Measurements from ENCODE around the gene SNORC. TPM values are rescaled to one million over a fixed set of nuclear protein-coding genes. Genes with fewer than 3 reads are reported as not detected.

SNORC gene
- total and polyA plus RNA-seq, 9 of the 15 experiments (the other 6 are each of a cell fraction or from before 2014, with no cell fraction given) = 0.14 to 2.5 (median 0.72) TPM; not detected in 2

GRCh38 chr2:232896111-232896510, 26.0 kb downstream of the SNORC start:
- ATAC-seq (no peak), FAIRE-seq (no peak), DNase-seq (ENCODE audit: extremely low read depth in 1 of 4, low spot score in 3 of 4) (no peak)
- Histone ChIP-seq H2AFZ (ENCODE audit: low read depth, low read length) (no peak overlapping the region), H3K36me3 (ENCODE audit: control insufficient read depth, insufficient read depth, low read length) (no peaks in the 10 kb centered on the region), H3K4me3 (no peak overlapping the region), H4K20me1 (replicated peaks; ENCODE audit: control insufficient read depth, insufficient read depth, low read length) (no peaks in the 10 kb centered on the region), H3K9ac (ENCODE audit: insufficient read depth in 1 of 2, low read depth in 2 of 2, low read length in 2 of 2) (no peak overlapping the region), H3K9me3 (replicated peaks; ENCODE audit: control insufficient read depth, insufficient read depth, low read depth, low read length) (no peaks in the 10 kb centered on the region), H3K79me2 (ENCODE audit: control insufficient read depth, insufficient read depth, low read length) (no peaks in the 10 kb centered on the region), H3K4me1 (replicated peaks in 1 of 2; ENCODE audit: control insufficient read depth in 2 of 2, insufficient read depth in 2 of 2, low read length in 2 of 2) (peaks cover under 1 to 4% of the 10 kb centered on the region in 2 experiments; a peak in 2 of 5 replicates), H3K4me2 (ENCODE audit: insufficient read depth, low read length) (no peak overlapping the region), H3K27ac (ENCODE audit: extremely low read depth, low read depth, low read length) (no peak overlapping the region), H3K9me1 (ENCODE audit: control insufficient read depth, insufficient read depth, low read length) (no peaks in the 10 kb centered on the region), H3K27me3 (ENCODE audit: control insufficient read depth in 2 of 2, insufficient read depth in 2 of 2, low read length in 2 of 2) (peaks cover 0 to 48% of the 10 kb centered on the region in 2 experiments; a peak in 2 of 5 replicates)
- in situ Hi-C loops (cut with MboI) = no loop called here
- ChIA-PET CTCF (ENCODE audit: low intra/inter-chr PET ratio) (no interaction called here), POLR2A (interaction anchor here (0.6 to 0.8 kb wide), 2 partner anchors 303 to 482 kb away, joined by 3 read pairs; no protein-coding TSS in a partner anchor)
- intact Hi-C loops (cut with micrococcal nuclease) = no loop called here
- TF ChIP-seq THAP12 (CRISPR knock-in tag; IDR thresholded peaks at IDR 0.05) (no peak), ZNF655 (CRISPR knock-in tag; IDR thresholded peaks at IDR 0.05) (no peak), FOXP1 (CRISPR knock-in tag; IDR thresholded peaks at IDR 0.05) (no peak), AFF1 (IDR thresholded peaks at IDR 0.05; ENCODE audit: low read depth in 1 of 2, partially characterized antibody in 2 of 2) (no peak), ATF2 (CRISPR knock-in tag; IDR thresholded peaks at IDR 0.05) (no peak), POLR2A (conservative IDR thresholded peaks at IDR 0.05) (no peak), ARHGAP35 (IDR thresholded peaks at IDR 0.05; ENCODE audit: partially characterized antibody) (no peak), TEAD4 (IDR thresholded peaks at IDR 0.05; ENCODE audit: low read length) (no peak), TEAD4 (CRISPR knock-in tag; IDR thresholded peaks at IDR 0.05; ENCODE audit: borderline replicate concordance) (no peak), HMGXB4 (CRISPR knock-in tag; IDR thresholded peaks at IDR 0.05) (no peak), SLC30A9 (CRISPR knock-in tag; IDR thresholded peaks at IDR 0.05) (no peak)
- no TSS peak for BruUV-seq (replicated peaks)
